H9 (cell line): ENCODE data around the gene KCNMA1. TPM values are rescaled to one million over a fixed set of nuclear protein-coding genes. Genes with fewer than 3 reads are reported as not detected.

Experiments
- DNase-seq: peaks from one replicate; pipeline ENCODE4 v3.0.0-alpha.2; 2017
- H2AFZ ChIP-seq: one replicate; pipeline ENCODE4 v1.6.1; 2013; ENCODE audit warnings: mild to moderate bottlenecking, low read length, control low read depth, moderate library complexity
- H2AK5ac ChIP-seq: 2 replicates; pipeline ENCODE4 v1.6.1; 2013; ENCODE audit warnings: low read length, control low read depth, mixed read lengths; ENCODE audit not compliant: insufficient read length
- H2BK120ac ChIP-seq: one replicate; pipeline ENCODE4 v1.6.1; 2013; ENCODE audit warnings: low read depth, mild to moderate bottlenecking, low read length, control low read depth, inconsistent platforms; ENCODE audit not compliant: poor library complexity, severe bottlenecking
- H2BK12ac ChIP-seq: 2 replicates; pipeline ENCODE4 v1.6.1; 2013; ENCODE audit warnings: low read length, control low read depth, mixed read lengths, low read depth; ENCODE audit not compliant: insufficient read length
- H2BK15ac ChIP-seq: 2 replicates; pipeline ENCODE4 v1.6.1; 2013; ENCODE audit warnings: low read depth, low read length, control low read depth
- H2BK20ac ChIP-seq: one replicate; pipeline ENCODE4 v1.6.1; 2013; ENCODE audit warnings: low read depth, mild to moderate bottlenecking, low read length, control low read depth, inconsistent platforms; ENCODE audit not compliant: poor library complexity, severe bottlenecking
- H2BK5ac ChIP-seq: 2 replicates; pipeline ENCODE4 v1.6.1; 2013; ENCODE audit warnings: low read length, control low read depth, mixed read lengths; ENCODE audit not compliant: insufficient read length
- H3K14ac ChIP-seq: 2 replicates; pipeline ENCODE4 v1.6.1; 2013; ENCODE audit warnings: low read length, control low read depth; ENCODE audit not compliant: insufficient read depth
- H3K18ac ChIP-seq: 2 replicates; pipeline ENCODE4 v1.6.1; 2013; ENCODE audit warnings: low read depth, mild to moderate bottlenecking, mixed read lengths, low read length, control low read depth; ENCODE audit not compliant: insufficient read length
- H3K23ac ChIP-seq: 2 replicates; pipeline ENCODE4 v1.6.1; 2013; ENCODE audit warnings: low read length, control low read depth, mixed read lengths, low read depth; ENCODE audit not compliant: insufficient read length
- H3K23me2 ChIP-seq: 2 replicates; pipeline ENCODE4 v1.6.1; 2013; ENCODE audit warnings: low read depth, mild to moderate bottlenecking, mixed read lengths, low read length, control low read depth; ENCODE audit not compliant: insufficient read length, poor library complexity, severe bottlenecking
- H3K27ac ChIP-seq: 2 replicates; pipeline ENCODE4 v1.5.1; 2013; ENCODE audit warnings: low read length, control low read depth, mixed read lengths, low read depth; ENCODE audit not compliant: insufficient read length
- H3K27me3 ChIP-seq: 2 replicates; pipeline ENCODE4 v1.6.1; 2013; ENCODE audit warnings: low read length, control low read depth, inconsistent platforms; ENCODE audit not compliant: insufficient read depth
- H3K4ac ChIP-seq: 2 replicates; pipeline ENCODE4 v1.6.1; 2013; ENCODE audit warnings: low read depth, mild to moderate bottlenecking, control low read depth, inconsistent platforms, low read length, moderate library complexity
- H3K4me1 ChIP-seq: 2 replicates; pipeline ENCODE4 v1.6.1; 2013; ENCODE audit warnings: low read length, control low read depth, inconsistent platforms; ENCODE audit not compliant: insufficient read depth
- H3K4me2 ChIP-seq: 2 replicates; pipeline ENCODE4 v1.6.1; 2013; ENCODE audit warnings: low read length, control low read depth, mixed read lengths; ENCODE audit not compliant: insufficient read length, insufficient read depth
- H3K56ac ChIP-seq: 2 replicates; pipeline ENCODE4 v1.6.1; 2013; ENCODE audit warnings: low read depth, mild to moderate bottlenecking, mixed read lengths, low read length, control low read depth; ENCODE audit not compliant: insufficient read length
- H3K79me1 ChIP-seq: 2 replicates; pipeline ENCODE4 v1.6.1; 2013; ENCODE audit warnings: low read depth, mild to moderate bottlenecking, moderate library complexity, low read length, control low read depth, inconsistent platforms; ENCODE audit not compliant: insufficient read depth, poor library complexity, severe bottlenecking
- H3K79me2 ChIP-seq: 2 replicates; pipeline ENCODE4 v1.6.1; 2013; ENCODE audit warnings: low read length, control low read depth, inconsistent platforms; ENCODE audit not compliant: insufficient read depth
- H3K9ac ChIP-seq: 2 replicates; pipeline ENCODE4 v1.6.1; 2013; ENCODE audit warnings: low read length, control low read depth, mixed read lengths; ENCODE audit not compliant: insufficient read length; ENCODE audit errors: extremely low read depth
- H3K9me3 ChIP-seq: one replicate; pipeline ENCODE4 v1.6.1; 2013; ENCODE audit warnings: low read depth, low read length, inconsistent platforms; ENCODE audit not compliant: control insufficient read depth
- H3T11ph ChIP-seq: one replicate; pipeline ENCODE4 v1.6.1; 2013; ENCODE audit warnings: mild to moderate bottlenecking, low read length, control low read depth, inconsistent platforms
- H4K20me1 ChIP-seq: one replicate; pipeline ENCODE4 v1.6.1; 2013; ENCODE audit not compliant: control insufficient read depth, insufficient read length, insufficient read depth
- H4K5ac ChIP-seq: 2 replicates; pipeline ENCODE4 v1.6.1; 2013; ENCODE audit warnings: low read depth, mild to moderate bottlenecking, mixed read lengths, low read length, control low read depth; ENCODE audit not compliant: insufficient read length
- H4K8ac ChIP-seq: replicated peaks from 2 replicates; pipeline ENCODE4 v1.6.1; 2013; ENCODE audit warnings: low read length, control low read depth, mixed read lengths, low read depth; ENCODE audit not compliant: insufficient read length
- H4K91ac ChIP-seq: 2 replicates; pipeline ENCODE4 v1.6.1; 2013; ENCODE audit warnings: low read depth, mild to moderate bottlenecking, moderate library complexity, mixed read lengths, low read length, control low read depth; ENCODE audit not compliant: insufficient read length
- H3K27ac Mint-ChIP-seq, 3 experiments: 2 replicates in 2 of 3; 3 replicates in 1 of 3; pipeline ENCODE4 v1.8.0; 2020 to 2021; ENCODE audit warnings: mixed read lengths in 3 of 3, mild to moderate bottlenecking in 1 of 3, moderate library complexity in 1 of 3
- H3K27me3 Mint-ChIP-seq: 2 replicates; pipeline ENCODE4 v1.8.0; 2021; ENCODE audit warnings: low read depth, mild to moderate bottlenecking, moderate library complexity, mixed read lengths
- H3K36me3 Mint-ChIP-seq, 3 experiments: 2 replicates in 2 of 3; 3 replicates in 1 of 3; pipeline ENCODE4 v1.8.0; 2020 to 2021; ENCODE audit warnings: low read depth in 3 of 3, mixed read lengths in 3 of 3; ENCODE audit not compliant: insufficient read depth in 1 of 3
- H3K4me1 Mint-ChIP-seq, 2 experiments: 2 replicates each; pipeline ENCODE4 v1.8.0; 2020; ENCODE audit warnings: mixed read lengths in 2 of 2
- H3K4me3 Mint-ChIP-seq, 2 experiments: 2 replicates in 1 of 2; 3 replicates in 1 of 2; pipeline ENCODE4 v1.8.0; 2020 to 2021; ENCODE audit warnings: mild to moderate bottlenecking in 2 of 2, mixed read lengths in 2 of 2, moderate library complexity in 1 of 2
- H3K9me3 Mint-ChIP-seq, 2 experiments: 2 replicates in 1 of 2; 3 replicates in 1 of 2; pipeline ENCODE4 v1.8.0; 2020; ENCODE audit warnings: mild to moderate bottlenecking in 2 of 2, mixed read lengths in 2 of 2, moderate library complexity in 1 of 2
- WGBS: extraction: QIAGEN DNeasy Blood & Tissue Kit; methylation state at CpG from one replicate; pipeline ENCODE4 v1.1.7; 2013; ENCODE audit warnings: missing lambda C conversion rate, low lambda C conversion rate, mixed read lengths; ENCODE audit not compliant: insufficient read length; ENCODE audit errors: extremely low coverage; 5-methylcytosine and 5-hydroxymethylcytosine counted together
- total RNA-seq: library from RNA; stranded (reverse); gene quantifications from 2 replicates; pipeline ENCODE4 v1.2.1, GENCODE V29; 2021
- TF ChIP-seq, protein P1 (sequence below): fragments of 200-600 bp; sonication (generic); conservative IDR thresholded peaks from 3 replicates; pipeline ENCODE4 v1.8.0; 2021; ENCODE audit warnings: antibody characterized with exemption, mild to moderate bottlenecking

KCNMA1 gene
- total RNA-seq, 1 experiment from 2014 or later = 2.0 TPM

DNA sequence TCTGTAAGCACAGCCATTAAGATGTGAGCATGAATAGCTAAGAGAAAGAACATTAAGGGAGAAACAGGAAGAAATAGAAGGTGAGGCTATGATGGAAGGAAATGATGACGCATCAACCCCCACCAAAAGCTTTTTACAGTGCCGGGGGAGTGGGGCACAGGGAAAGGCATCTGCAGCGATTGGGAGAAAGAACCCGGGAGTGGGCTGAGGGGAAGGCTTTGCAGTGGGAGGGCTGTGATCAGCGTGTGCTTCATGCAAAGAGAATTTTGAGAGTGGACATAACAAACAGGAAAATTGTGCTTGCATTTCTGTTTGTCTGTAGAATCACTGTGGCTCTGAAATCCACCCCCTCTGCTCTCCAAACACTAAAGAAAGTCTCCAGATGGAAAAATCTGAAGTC is 250.8 kb downstream of the KCNMA1 start:
- Histone ChIP-seq H2BK15ac (no peak overlapping the region), H3K23ac (no peak overlapping the region), H2BK120ac (no peak overlapping the region), H2AFZ (no peak overlapping the region), H2BK12ac (no peak overlapping the region), H3K4ac (no peak overlapping the region), H2BK20ac (no peak overlapping the region), H3K14ac (no peak overlapping the region; the same call in 1 of the 2 replicates), H3K23me2 (no peaks in the 10 kb centered on the region), H3K56ac (no peak overlapping the region), H4K8ac (no peak overlapping the region), H4K91ac (no peak overlapping the region), H3K9me3 (no peaks in the 10 kb centered on the region), H3K9ac (no peak overlapping the region), H3K4me2 (no peak overlapping the region), H4K20me1 (no peaks in the 10 kb centered on the region), H3K4me1 (peaks cover 3% of the 10 kb centered on the region; the same call in 1 of the 2 replicates), H3K79me1 (no peaks in the 10 kb centered on the region), H2AK5ac (no peak overlapping the region), H4K5ac (no peak overlapping the region), H3T11ph (no peak overlapping the region), H3K27ac (no peak overlapping the region), H3K18ac (no peak overlapping the region), H3K27me3 (no peaks in the 10 kb centered on the region), H2BK5ac (no peak overlapping the region), H3K79me2 (no peaks in the 10 kb centered on the region)
- no peak overlapping the region for H3K4me3 Mint-ChIP-seq
- peaks cover 34 to 45% of the 10 kb centered on the region in 2 experiments for H3K4me1 Mint-ChIP-seq
- DNase-seq = no peak
- no peaks in the 10 kb centered on the region; the same call in 1 of the 2 replicates for H3K27me3 Mint-ChIP-seq
- no CpG with 5 or more reads among the region's 5 CpGs for WGBS
- H3K27ac Mint-ChIP-seq = no peak overlapping the region
- no peaks in the 10 kb centered on the region for H3K36me3 Mint-ChIP-seq
- TF ChIP-seq, protein P1, sequence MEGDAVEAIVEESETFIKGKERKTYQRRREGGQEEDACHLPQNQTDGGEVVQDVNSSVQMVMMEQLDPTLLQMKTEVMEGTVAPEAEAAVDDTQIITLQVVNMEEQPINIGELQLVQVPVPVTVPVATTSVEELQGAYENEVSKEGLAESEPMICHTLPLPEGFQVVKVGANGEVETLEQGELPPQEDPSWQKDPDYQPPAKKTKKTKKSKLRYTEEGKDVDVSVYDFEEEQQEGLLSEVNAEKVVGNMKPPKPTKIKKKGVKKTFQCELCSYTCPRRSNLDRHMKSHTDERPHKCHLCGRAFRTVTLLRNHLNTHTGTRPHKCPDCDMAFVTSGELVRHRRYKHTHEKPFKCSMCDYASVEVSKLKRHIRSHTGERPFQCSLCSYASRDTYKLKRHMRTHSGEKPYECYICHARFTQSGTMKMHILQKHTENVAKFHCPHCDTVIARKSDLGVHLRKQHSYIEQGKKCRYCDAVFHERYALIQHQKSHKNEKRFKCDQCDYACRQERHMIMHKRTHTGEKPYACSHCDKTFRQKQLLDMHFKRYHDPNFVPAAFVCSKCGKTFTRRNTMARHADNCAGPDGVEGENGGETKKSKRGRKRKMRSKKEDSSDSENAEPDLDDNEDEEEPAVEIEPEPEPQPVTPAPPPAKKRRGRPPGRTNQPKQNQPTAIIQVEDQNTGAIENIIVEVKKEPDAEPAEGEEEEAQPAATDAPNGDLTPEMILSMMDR = no peak
- no peaks in the 10 kb centered on the region for H3K9me3 Mint-ChIP-seq
